ENCODE measurements around the gene SRGAP3. TPM values are rescaled to one million over a fixed set of nuclear protein-coding genes. Genes with fewer than 3 reads are reported as not detected.

Gene SRGAP3
- total and polyA plus RNA-seq, 10 of the 15 experiments (the other 5 are each of a cell fraction or from before 2014, with no cell fraction given), result 0.32 to 1.7 (median 0.99) TPM

GRCh38 chr3:8988791-8989558 lies 260.5 kb downstream of the SRGAP3 start:
- 61% methylated on average over 8 of the region's 8 CpGs for WGBS (ENCODE audit: insufficient coverage, insufficient replicate concordance, low lambda C conversion rate, missing lambda C conversion rate)
- FAIRE-seq, result no peak

GRCh38 chr3:8988384-8988655 lies 261.1 kb downstream of the SRGAP3 start:
- no peak for TF ChIP-seq BMI1 (IDR thresholded peaks at IDR 0.05; ENCODE audit: borderline replicate concordance)
- TF ChIP-seq POLR2AphosphoS2 (IDR thresholded peaks at IDR 0.05; ENCODE audit: low read depth, low read length), result no peak
- FAIRE-seq (no peak), ATAC-seq (no peak), DNase-seq (ENCODE audit: low read depth, low spot score) (no peak)
- whole genome bisulfite sequencing (ENCODE audit: insufficient coverage, insufficient replicate concordance, low lambda C conversion rate, missing lambda C conversion rate), result 0% methylated on average over 2 of the region's 2 CpGs
- no peaks in the 10 kb centered on the region for H3K79me2 ChIP-seq (ENCODE audit: control insufficient read depth, insufficient read depth, low read length)
- H3K4me1 ChIP-seq (ENCODE audit: control insufficient read depth, insufficient read depth, low read length), result no peaks in the 10 kb centered on the region
- CTCF ChIA-PET, result interaction anchor here (0.8 to 4.6 kb wide), 14 partner anchors 8 to 314 kb away, joined by 3 to 56 read pairs (median 6); partner anchors contain the start of gene SRGAP3
- no peaks in the 10 kb centered on the region for H4K20me1 ChIP-seq (ENCODE audit: control insufficient read depth, insufficient read depth)
- SMC1A ChIA-PET (ENCODE audit: uncharacterized antibody, unreplicated experiment), result interaction anchor here (0.6 to 2.5 kb wide), 9 partner anchors 10 to 316 kb away, joined by 3 to 10 read pairs (median 5); partner anchors contain the start of genes OXTR and SRGAP3
- in situ Hi-C loops (cut with MboI), result no loop called here
- intact Hi-C loops (cut with micrococcal nuclease; ENCODE audit: unreplicated experiment), result loop anchor here (1.0 kb wide), 2 partner anchors 79 to 314 kb away; no protein-coding TSS in a partner anchor
- POLR2A ChIA-PET, result interaction anchor here (0.7 kb wide), 1 partner anchor 39 kb away, joined by 7 read pairs; no protein-coding TSS in a partner anchor
- H3K9me3 ChIP-seq (replicated peaks; ENCODE audit: control insufficient read depth, insufficient read depth, low read length), result no peaks in the 10 kb centered on the region
- H3K36me3 ChIP-seq (ENCODE audit: control insufficient read depth in 2 of 2, insufficient read depth in 2 of 2, low read length in 1 of 2), result no peaks in the 10 kb centered on the region
- no peaks in the 10 kb centered on the region for H3K27me3 ChIP-seq (replicated peaks in 1 of 2; ENCODE audit: control insufficient read depth in 2 of 2, insufficient read depth in 2 of 2, low read length in 1 of 2)
- RAD21 ChIA-PET (ENCODE audit: unreplicated experiment), result interaction anchor here (0.6 to 1.8 kb wide), 5 partner anchors 75 to 316 kb away, joined by 3 to 7 read pairs (median 4); no protein-coding TSS in a partner anchor
- H3K4me3 ChIP-seq, result no peak overlapping the region
- no peak overlapping the region for H3K27ac ChIP-seq (ENCODE audit: control insufficient read depth, insufficient read depth)
- H2AFZ ChIP-seq (ENCODE audit: control insufficient read depth, low read depth, low read length), result no peak overlapping the region
- no TSS peak for BruUV-seq (replicated peaks)
- no peak overlapping the region for H3K4me2 ChIP-seq (ENCODE audit: control insufficient read depth, insufficient read depth)
- no peak overlapping the region for H3K9ac ChIP-seq (ENCODE audit: control insufficient read depth, insufficient read depth, low read length)

More at GRCh38 chr3:8988791-8989558, 260.5 kb downstream of the SRGAP3 start:
- no TSS peak for BruUV-seq (replicated peaks)
- ATAC-seq, result no peak
- Histone ChIP-seq H4K20me1 (ENCODE audit: control insufficient read depth, insufficient read depth) (no peaks in the 10 kb centered on the region), H3K4me2 (ENCODE audit: control insufficient read depth, insufficient read depth) (no peak overlapping the region), H3K36me3 (ENCODE audit: control insufficient read depth in 2 of 2, insufficient read depth in 2 of 2, low read length in 1 of 2) (no peaks in the 10 kb centered on the region), H3K27ac (ENCODE audit: control insufficient read depth, insufficient read depth) (no peak overlapping the region), H3K79me2 (ENCODE audit: control insufficient read depth, insufficient read depth, low read length) (no peaks in the 10 kb centered on the region), H3K4me3 (no peak overlapping the region), H3K4me1 (ENCODE audit: control insufficient read depth, insufficient read depth, low read length) (no peaks in the 10 kb centered on the region), H3K9ac (ENCODE audit: control insufficient read depth, insufficient read depth, low read length) (no peak overlapping the region), H3K27me3 (replicated peaks in 1 of 2; ENCODE audit: control insufficient read depth in 2 of 2, insufficient read depth in 2 of 2, low read length in 1 of 2) (no peaks in the 10 kb centered on the region; a peak in 1 of 4 replicates), H2AFZ (ENCODE audit: control insufficient read depth, low read depth, low read length) (no peak overlapping the region), H3K9me3 (replicated peaks; ENCODE audit: control insufficient read depth, insufficient read depth, low read length) (no peaks in the 10 kb centered on the region)
- SMC1A ChIA-PET (ENCODE audit: uncharacterized antibody, unreplicated experiment), result interaction anchor here (1.0 to 2.4 kb wide), 5 partner anchors 9 to 315 kb away, joined by 3 to 10 read pairs (median 8); no protein-coding TSS in a partner anchor
- DNase-seq (ENCODE audit: low read depth, low spot score), result no peak
- CTCF ChIA-PET, result interaction anchor here (0.8 to 4.6 kb wide), 8 partner anchors 11 to 313 kb away, joined by 3 to 56 read pairs (median 11); partner anchors contain the start of gene SRGAP3
- no peak for TF ChIP-seq CEBPB (IDR thresholded peaks at IDR 0.05; ENCODE audit: borderline replicate concordance in 1 of 2, low read depth in 2 of 2, low read length in 2 of 2)
- POLR2A ChIA-PET, result no interaction called here
- in situ Hi-C loops (cut with MboI) (no loop called here), intact Hi-C loops (cut with micrococcal nuclease; ENCODE audit: unreplicated experiment) (loop anchor here (1.0 kb wide), 2 partner anchors 78 to 313 kb away; no protein-coding TSS in a partner anchor)
- RAD21 ChIA-PET (ENCODE audit: unreplicated experiment), result interaction anchor here (0.6 to 1.8 kb wide), 4 partner anchors 74 to 315 kb away, joined by 3 to 7 read pairs (median 4); no protein-coding TSS in a partner anchor
